Coronary artery (tissue), 2 donors: ENCODE results near the gene CPNE4.

Experiments
- DNase-seq: peaks from one replicate; pipeline ENCODE4 v3.0.0-alpha.2; 2017; ENCODE audit warnings: low spot score
- H3K27ac ChIP-seq, 2 donors: fragments of 200-600 bp; sonication (generic); one replicate each; pipeline ENCODE4 v1.5.1; 2016 to 2019
- H3K4me3 ChIP-seq: fragments of 200-600 bp; sonication (generic); 2 replicates; pipeline ENCODE4 v1.5.1; 2016; ENCODE audit warnings: mild to moderate bottlenecking, moderate library complexity
- CTCF ChIP-seq: fragments of 200-600 bp; sonication (generic); IDR thresholded peaks from one replicate; pipeline ENCODE4 v1.5.1; 2019; ENCODE audit warnings: antibody characterized with exemption

CPNE4 gene

GRCh38 chr3:131690800-131691199, 344.0 kb downstream of the CPNE4 start:
- DNase-seq, result no peak
- H3K27ac ChIP-seq, result no peak overlapping the region
- TF ChIP-seq CTCF, result no peak
- H3K4me3 ChIP-seq, result no peak overlapping the region

- DNase-seq, result no peak
- no peak for TF ChIP-seq CTCF
- Histone ChIP-seq H3K27ac (no peak overlapping the region), H3K4me3 (no peak overlapping the region)
Measured at GRCh38 chr3:131688370-131688769, 346.4 kb downstream of the CPNE4 start.

- DNase-seq, result no peak
- Histone ChIP-seq H3K27ac (no peak overlapping the region), H3K4me3 (no peak overlapping the region)
- no peak for TF ChIP-seq CTCF
Measured at GRCh38 chr3:131669600-131669999, 365.2 kb downstream of the CPNE4 start.

GRCh38 chr3:131658771-131659170, 376.0 kb downstream of the CPNE4 start:
- Histone ChIP-seq H3K4me3 (no peak overlapping the region), H3K27ac (no peak overlapping the region)
- no peak for TF ChIP-seq CTCF
- no peak for DNase-seq

- H3K27ac ChIP-seq, result no peak overlapping the region
- no peak for DNase-seq
- no peak for TF ChIP-seq CTCF
- H3K4me3 ChIP-seq, result no peak overlapping the region
Measured at GRCh38 chr3:131658115-131658514, 376.7 kb downstream of the CPNE4 start.

- Histone ChIP-seq H3K27ac (no peak overlapping the region), H3K4me3 (no peak overlapping the region)
- DNase-seq, result no peak
- no peak for TF ChIP-seq CTCF
Measured at GRCh38 chr3:131655070-131655690, 379.6 kb downstream of the CPNE4 start.

- H3K27ac ChIP-seq, result no peak overlapping the region
- TF ChIP-seq CTCF, result no peak
- DNase-seq, result no peak
- H3K4me3 ChIP-seq, result no peak overlapping the region
Measured at GRCh38 chr3:131645638-131646037, 389.2 kb downstream of the CPNE4 start.
